Measurements from ENCODE around the gene AURKAIP1. TPM values are rescaled to one million over a fixed set of nuclear protein-coding genes. Genes with fewer than 3 reads are reported as not detected.

AURKAIP1 gene
- total RNA-seq, 1 experiment from 2014 or later: 823 TPM

DNA sequence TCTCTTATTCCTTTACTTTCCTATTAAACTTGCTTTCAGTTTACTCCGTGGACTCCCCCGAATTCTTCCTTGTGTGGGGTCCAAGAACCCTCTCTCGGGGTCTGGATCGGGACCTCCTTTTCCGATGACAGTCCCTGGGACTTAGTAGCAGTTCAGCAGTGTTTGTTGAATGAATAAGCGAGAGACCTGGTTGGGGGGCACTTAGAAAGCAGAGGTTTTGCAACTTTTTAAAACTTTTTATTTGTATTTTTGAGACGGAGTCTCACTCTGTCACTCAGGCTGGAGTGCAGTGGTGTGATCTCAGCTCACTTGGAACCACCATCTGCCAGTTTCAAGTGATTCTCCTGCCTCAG lies 48.2 kb upstream of the AURKAIP1 start:
- ATAC-seq: no peak
- CTCF ChIA-PET: no interaction called here
- H2AFZ ChIP-seq (ENCODE audit: low read length): no peak overlapping the region
- H3K9ac ChIP-seq (ENCODE audit: low read length): no peak overlapping the region
- no peaks in the 10 kb centered on the region for H3K9me2 ChIP-seq (replicated peaks; ENCODE audit: low read length)
- H3K4me3 ChIP-seq (ENCODE audit: low read length): no peak overlapping the region
- peaks cover 15% of the 10 kb centered on the region for H3K4me1 ChIP-seq (ENCODE audit: insufficient read depth, low read length)
- POLR2A ChIA-PET (ENCODE audit: unreplicated experiment): no interaction called here
- no peak for DNase-seq
- intact Hi-C loops (cut with micrococcal nuclease): no loop called here
- TF ChIP-seq, protein P1, sequence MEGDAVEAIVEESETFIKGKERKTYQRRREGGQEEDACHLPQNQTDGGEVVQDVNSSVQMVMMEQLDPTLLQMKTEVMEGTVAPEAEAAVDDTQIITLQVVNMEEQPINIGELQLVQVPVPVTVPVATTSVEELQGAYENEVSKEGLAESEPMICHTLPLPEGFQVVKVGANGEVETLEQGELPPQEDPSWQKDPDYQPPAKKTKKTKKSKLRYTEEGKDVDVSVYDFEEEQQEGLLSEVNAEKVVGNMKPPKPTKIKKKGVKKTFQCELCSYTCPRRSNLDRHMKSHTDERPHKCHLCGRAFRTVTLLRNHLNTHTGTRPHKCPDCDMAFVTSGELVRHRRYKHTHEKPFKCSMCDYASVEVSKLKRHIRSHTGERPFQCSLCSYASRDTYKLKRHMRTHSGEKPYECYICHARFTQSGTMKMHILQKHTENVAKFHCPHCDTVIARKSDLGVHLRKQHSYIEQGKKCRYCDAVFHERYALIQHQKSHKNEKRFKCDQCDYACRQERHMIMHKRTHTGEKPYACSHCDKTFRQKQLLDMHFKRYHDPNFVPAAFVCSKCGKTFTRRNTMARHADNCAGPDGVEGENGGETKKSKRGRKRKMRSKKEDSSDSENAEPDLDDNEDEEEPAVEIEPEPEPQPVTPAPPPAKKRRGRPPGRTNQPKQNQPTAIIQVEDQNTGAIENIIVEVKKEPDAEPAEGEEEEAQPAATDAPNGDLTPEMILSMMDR (conservative IDR thresholded peaks at IDR 0.05; ENCODE audit: low read depth, low read length): no peak
- no peak for TF ChIP-seq EZH2 (IDR thresholded peaks at IDR 0.05; ENCODE audit: low read length, unreplicated experiment)
- no peak for TF ChIP-seq EZH2phosphoT487 (IDR thresholded peaks at IDR 0.05; ENCODE audit: borderline replicate concordance, low read length)
- H3F3A ChIP-seq (ENCODE audit: low read length, unreplicated experiment): no peaks in the 10 kb centered on the region
- no peak overlapping the region for H3K27ac ChIP-seq (ENCODE audit: low read length)
- H4K20me1 ChIP-seq (ENCODE audit: low read length): no peaks in the 10 kb centered on the region
- no peak overlapping the region for H3K4me2 ChIP-seq (ENCODE audit: low read length)
- no TSS peak for BruUV-seq (replicated peaks)
- no peaks in the 10 kb centered on the region for H3K27me3 ChIP-seq (ENCODE audit: low read length)
- no peaks in the 10 kb centered on the region for H3K79me2 ChIP-seq (ENCODE audit: low read length)
- no peaks in the 10 kb centered on the region for H3K9me3 ChIP-seq (ENCODE audit: low read length)
- H3K36me3 ChIP-seq (ENCODE audit: low read depth, low read length): no peaks in the 10 kb centered on the region

DNA sequence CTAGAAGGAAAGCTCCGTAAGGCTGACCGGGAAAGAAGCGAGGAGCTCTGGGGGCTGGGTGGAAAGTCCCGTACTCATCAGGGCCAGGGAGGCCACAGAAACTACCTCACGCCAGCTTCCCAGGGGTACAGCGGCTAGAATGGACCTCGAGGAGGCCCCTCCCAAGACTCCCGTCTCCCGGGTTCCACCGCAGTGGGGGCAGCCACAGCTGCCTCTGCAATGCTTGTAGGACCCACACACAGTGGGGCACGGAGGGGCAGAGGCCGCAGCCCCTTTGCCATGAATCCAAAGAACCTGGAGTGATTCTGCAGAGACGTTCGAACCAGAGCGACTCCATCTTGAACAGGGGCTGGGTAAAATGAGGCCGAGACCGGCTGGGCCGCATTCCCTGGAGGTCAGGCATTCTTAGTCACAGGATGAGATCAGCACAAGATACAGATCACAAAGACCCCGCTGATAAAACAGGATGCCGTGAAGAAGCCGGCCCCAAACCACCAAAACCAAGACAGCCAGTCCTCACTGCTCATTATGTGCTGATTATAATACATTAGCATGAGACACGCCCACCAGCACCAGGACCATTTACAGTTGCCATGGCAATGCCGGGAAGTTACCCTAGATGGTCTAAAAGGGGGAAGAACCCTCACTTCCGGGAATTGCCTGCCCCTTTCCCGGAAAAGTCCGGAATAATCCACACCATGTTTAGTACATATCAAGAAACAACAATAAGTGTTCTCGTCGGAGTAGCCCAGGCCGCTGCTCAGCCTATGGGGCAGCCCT lies 47.6 kb upstream of the AURKAIP1 start:
- Histone ChIP-seq H3K9me2 (replicated peaks; ENCODE audit: low read length) (no peaks in the 10 kb centered on the region), H3F3A (ENCODE audit: low read length, unreplicated experiment) (no peaks in the 10 kb centered on the region), H3K4me1 (ENCODE audit: insufficient read depth, low read length) (peaks cover 15% of the 10 kb centered on the region), H3K9me3 (ENCODE audit: low read length) (no peaks in the 10 kb centered on the region), H2AFZ (ENCODE audit: low read length) (peak overlapping the region; percentile 51), H3K79me2 (ENCODE audit: low read length) (no peaks in the 10 kb centered on the region), H4K20me1 (ENCODE audit: low read length) (no peaks in the 10 kb centered on the region), H3K4me3 (ENCODE audit: low read length) (no peak overlapping the region), H3K27me3 (ENCODE audit: low read length) (no peaks in the 10 kb centered on the region), H3K9ac (ENCODE audit: low read length) (no peak overlapping the region), H3K36me3 (ENCODE audit: low read depth, low read length) (no peaks in the 10 kb centered on the region), H3K27ac (ENCODE audit: low read length) (no peak overlapping the region), H3K4me2 (ENCODE audit: low read length) (peak overlapping the region; percentile 32; the same call in 1 of the 2 replicates)
- no TSS peak for BruUV-seq (replicated peaks)
- TF ChIP-seq EZH2phosphoT487 (IDR thresholded peaks at IDR 0.05; ENCODE audit: borderline replicate concordance, low read length) (no peak), EZH2 (IDR thresholded peaks at IDR 0.05; ENCODE audit: low read length, unreplicated experiment) (no peak)
- TF ChIP-seq, protein P1 (conservative IDR thresholded peaks at IDR 0.05; ENCODE audit: low read depth, low read length): no peak
- DNase-seq: peak; percentile 77
- POLR2A ChIA-PET (ENCODE audit: unreplicated experiment): no interaction called here
- intact Hi-C loops (cut with micrococcal nuclease): no loop called here
- CTCF ChIA-PET: no interaction called here
- ATAC-seq: no peak

GRCh38 chr1:1421907-1422464 lies 47.0 kb upstream of the AURKAIP1 start:
- Histone ChIP-seq H3K4me2 (ENCODE audit: low read length) (0 out of 2 replicates have a peak overlapping the region, but pooled peaks have one; percentile 32), H3K9me3 (ENCODE audit: low read length) (no peaks in the 10 kb centered on the region), H3K79me2 (ENCODE audit: low read length) (no peaks in the 10 kb centered on the region), H3K9ac (ENCODE audit: low read length) (no peak overlapping the region), H3K36me3 (ENCODE audit: low read depth, low read length) (no peaks in the 10 kb centered on the region), H3K4me3 (ENCODE audit: low read length) (no peak overlapping the region), H4K20me1 (ENCODE audit: low read length) (no peaks in the 10 kb centered on the region), H3K27ac (ENCODE audit: low read length) (no peak overlapping the region), H2AFZ (ENCODE audit: low read length) (peak overlapping the region; percentile 51; the same call in 1 of the 2 replicates), H3F3A (ENCODE audit: low read length, unreplicated experiment) (no peaks in the 10 kb centered on the region), H3K4me1 (ENCODE audit: insufficient read depth, low read length) (peaks cover 15% of the 10 kb centered on the region), H3K9me2 (replicated peaks; ENCODE audit: low read length) (no peaks in the 10 kb centered on the region), H3K27me3 (ENCODE audit: low read length) (no peaks in the 10 kb centered on the region)
- ATAC-seq (no peak), DNase-seq (no peak)
- ChIA-PET POLR2A (ENCODE audit: unreplicated experiment) (no interaction called here), CTCF (no interaction called here)
- intact Hi-C loops (cut with micrococcal nuclease): no loop called here
- BruUV-seq (replicated peaks): no TSS peak
- TF ChIP-seq, protein P1 (conservative IDR thresholded peaks at IDR 0.05; ENCODE audit: low read depth, low read length): no peak
- TF ChIP-seq EZH2 (IDR thresholded peaks at IDR 0.05; ENCODE audit: low read length, unreplicated experiment) (no peak), EZH2phosphoT487 (IDR thresholded peaks at IDR 0.05; ENCODE audit: borderline replicate concordance, low read length) (no peak)
